GM19463 (cell line): ENCODE results near the gene AVL9.
A peak's percentile ranks its signal among the peaks of the same experiment; 100 is the strongest.
"Not testable (repeated sequence)": the region's sequence is repeated elsewhere in the genome, so short reads cannot be mapped to it uniquely, and the experiment has no call there.

Experiments used
- ATAC-seq: cut with Tn5 transposase; IDR thresholded peaks from one replicate; pipeline ENCODE4 v1.9.1; 2021; ENCODE audit warnings: mild to moderate bottlenecking, moderate library complexity; ENCODE audit not compliant: unreplicated experiment

AVL9 gene

DNA sequence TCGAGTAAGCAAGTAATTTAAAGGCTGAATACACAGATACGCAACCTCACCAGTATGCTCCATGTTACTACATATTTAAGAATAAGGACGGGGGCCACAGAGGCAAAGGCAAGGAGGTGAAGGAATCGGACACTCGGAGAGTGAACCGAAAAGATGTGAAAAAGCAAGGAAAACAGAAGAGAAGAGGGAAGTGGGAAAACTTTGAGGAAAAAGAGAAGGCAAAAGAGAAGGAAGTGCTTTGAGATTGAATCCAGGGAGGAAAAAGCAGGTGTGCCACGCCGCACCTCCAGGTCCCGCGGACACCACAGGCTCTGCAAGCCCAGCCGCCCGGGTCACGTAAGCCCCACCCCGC lies 367 bp upstream of the AVL9 start:
- no peak for ATAC-seq

DNA sequence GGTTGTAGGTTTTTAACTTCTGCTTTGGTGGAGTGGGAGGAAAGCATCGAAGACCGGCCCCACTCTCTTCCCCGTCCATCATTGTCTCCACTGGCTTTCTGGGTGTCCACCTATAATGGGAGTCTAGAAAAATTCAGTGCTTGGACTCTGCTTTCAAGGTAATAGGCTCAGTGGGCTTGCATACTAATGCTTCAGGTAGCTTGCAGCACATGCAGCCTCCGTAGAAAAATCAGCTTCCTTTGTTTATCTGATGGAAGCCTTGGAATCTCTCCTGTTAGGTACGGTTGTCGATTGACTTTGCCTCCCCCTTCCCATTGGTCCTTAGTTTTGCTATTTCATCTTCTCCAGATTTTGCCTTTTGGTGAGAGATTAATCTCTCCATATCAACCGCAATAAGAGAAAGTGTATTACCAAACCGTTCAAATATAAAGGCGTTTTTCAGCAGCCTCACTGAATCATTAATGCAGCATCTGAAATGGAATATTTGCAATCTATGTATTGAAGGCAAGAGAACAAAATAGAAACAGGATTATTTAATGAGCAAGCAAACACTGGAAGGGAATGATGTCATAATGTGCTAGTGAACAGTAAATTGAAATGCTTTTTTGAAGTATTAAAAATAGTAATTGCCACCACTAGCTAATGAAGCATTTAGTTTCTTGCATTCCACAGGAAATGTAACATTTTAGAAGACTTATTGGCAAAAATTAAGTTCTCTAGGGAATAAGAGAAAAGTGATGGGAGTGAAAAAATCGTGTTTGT lies 944 bp downstream of the AVL9 start:
- no peak for ATAC-seq

DNA sequence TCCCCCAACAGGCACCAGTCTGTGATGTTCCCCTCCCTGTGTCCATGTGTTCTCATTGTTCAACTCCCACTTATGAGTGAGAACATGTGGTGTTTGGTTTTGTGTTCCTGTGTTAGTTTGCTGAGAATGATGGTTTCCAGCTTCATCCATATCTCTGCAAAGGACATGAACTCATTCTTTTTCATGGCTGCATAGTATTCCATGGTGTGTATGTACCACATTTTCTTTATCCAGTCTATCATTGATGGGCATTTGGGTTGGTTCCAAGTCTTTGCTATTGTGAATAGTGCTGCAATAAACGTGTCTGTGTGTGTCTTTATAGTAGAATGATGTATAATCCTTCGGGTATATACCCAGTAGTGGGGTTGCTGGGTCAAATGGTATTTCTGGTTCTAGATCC lies 4.5 kb downstream of the AVL9 start:
- not testable (repeated sequence) for ATAC-seq

DNA sequence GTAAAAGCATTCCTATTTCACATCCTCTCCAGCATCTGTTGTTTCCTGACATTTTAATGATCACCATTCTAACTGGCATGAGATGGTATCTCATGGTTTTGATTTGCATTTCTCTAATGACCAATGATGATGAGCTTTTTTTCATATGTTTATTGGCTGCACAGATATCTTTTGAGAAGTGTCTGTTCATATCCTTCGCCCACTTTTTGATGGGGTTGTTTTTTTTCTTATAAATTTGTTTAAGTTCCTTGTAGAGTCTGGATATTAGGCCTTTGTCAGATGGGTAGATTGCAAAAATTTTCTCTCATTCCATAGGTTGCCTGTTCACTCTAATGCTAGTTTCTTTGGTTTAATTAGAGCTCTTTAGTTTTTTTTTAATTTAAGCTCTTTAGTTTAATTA lies 4.9 kb downstream of the AVL9 start:
- not testable (repeated sequence) for ATAC-seq

DNA sequence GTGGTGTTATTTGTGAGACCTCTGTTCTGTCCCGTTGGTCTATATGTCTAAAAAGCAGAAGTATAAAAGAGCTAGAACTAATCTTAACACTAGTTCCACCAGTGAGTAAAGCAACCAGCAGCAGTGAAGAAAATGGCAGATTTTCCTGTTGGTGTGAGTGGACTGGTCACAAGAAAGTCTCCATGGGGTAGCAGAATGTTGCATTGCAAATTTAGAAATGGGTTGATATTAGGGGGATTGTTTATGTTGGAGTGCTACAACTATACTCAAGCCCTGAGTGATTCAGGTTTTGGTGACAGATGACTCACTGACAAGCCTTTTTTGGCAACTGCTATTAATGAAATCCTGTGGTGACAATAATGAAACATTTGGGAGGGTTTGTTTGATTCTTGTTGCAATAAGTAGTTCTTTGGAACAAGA lies 5.6 kb downstream of the AVL9 start:
- ATAC-seq = peak; percentile 68

DNA sequence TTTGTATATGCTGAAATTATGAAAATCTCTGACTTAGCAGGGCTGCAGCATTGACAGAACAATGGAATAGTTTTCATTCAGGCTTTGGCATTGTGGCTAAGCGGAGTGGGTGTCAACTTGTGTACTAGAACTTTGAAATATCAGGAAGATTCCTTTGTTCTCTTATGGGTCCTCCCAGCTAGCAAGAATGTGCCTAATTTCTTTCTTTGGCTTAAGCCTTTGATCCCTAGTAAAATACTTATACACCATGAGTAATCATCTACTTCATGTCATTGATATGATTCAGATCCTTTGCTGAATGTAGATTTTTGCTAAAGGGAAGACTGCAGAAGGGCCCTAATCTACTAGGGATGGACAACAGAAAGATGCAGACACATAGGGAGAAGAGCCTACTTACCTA lies 6.2 kb downstream of the AVL9 start:
- no peak for ATAC-seq

DNA sequence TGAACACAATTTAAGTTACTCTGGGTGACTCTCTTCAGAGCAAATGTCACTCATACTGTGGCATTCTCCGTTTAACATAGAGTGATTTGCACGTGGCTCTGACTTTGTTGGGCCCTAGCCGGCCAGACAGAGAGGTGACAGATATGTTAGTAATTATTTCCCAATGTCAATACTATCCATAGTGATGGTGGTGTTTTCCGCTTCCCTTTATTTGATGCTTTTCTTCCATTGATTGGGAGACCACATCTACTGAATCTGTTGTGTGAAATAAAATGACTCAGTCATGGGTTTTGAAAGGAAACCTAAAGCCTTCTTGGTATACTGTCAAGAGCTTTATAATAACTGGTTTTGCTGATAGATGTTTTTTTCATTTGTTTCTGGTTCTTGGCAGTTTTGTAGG lies 7.4 kb downstream of the AVL9 start:
- no peak for ATAC-seq

DNA sequence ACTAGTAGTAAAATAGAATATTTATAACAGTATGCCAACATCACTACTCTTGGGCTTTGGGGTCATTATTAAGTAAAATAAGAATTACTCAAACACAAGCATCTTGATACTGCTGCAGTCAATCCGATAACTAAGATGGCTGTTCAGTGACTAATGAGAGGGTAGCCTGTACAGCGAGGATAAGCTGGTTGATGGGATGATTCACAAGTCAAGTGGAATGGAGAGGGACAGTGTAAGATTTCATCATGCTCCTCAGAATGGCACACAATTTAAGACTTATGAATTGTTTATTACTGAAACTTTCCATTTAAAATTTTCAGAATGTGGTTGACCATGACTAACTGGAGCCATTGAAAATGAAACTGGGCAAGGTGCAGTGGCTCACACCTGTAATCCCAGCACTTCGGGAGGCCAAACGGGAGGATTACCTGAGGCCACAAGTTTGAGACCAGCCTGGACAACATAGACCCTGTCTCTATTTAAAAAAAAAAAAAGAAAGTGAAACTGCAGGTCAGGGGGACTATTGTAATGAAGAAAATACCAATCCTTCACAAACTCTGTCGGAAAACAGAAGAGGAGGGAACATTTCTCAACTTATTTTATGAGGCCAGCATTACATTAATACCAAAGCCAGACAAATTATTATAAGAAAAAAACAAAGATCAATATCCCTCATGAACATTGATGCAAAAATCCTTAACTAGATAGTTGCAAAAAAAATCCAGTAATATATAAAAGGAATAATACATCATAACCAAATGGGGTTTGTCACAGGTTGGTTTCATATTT lies 11.2 kb downstream of the AVL9 start:
- ATAC-seq = peak; percentile 76

DNA sequence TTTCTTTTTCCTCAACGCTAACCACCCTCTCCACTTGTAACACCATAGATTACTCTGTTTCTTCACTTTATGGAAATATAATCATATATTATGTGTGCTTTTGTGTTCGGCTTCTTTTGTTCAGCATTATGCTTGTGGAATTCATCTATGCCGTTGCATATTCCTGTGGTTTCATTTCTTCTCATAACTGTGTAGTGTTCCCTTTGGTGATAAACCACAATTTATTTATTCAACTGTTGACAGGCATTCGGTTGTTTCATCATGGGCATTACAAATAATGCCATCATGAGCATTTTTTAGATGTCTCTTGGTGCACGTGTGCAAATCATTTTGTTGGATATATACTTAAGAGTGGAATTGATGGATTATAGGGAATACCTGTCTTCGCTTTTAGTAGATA lies 12.1 kb downstream of the AVL9 start:
- ATAC-seq = no peak

DNA sequence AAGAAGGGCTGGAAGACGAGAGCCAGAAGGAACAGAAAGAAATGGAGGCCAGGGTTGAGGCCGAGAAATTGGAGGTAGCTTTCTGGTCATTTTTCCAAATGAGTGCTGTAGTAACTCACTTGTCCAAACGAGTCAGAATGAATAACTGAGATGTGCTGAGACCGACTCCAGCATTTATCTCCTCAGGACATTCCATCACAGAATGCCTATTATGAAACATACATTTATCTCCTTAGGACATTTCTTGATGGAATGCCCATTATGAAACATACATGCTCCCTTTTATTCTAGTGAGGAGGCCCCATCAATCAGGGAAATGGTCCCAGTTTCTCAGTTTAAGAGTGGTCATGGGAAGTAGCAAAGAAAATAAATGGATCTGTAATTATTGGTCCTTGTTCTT lies 16.5 kb downstream of the AVL9 start:
- ATAC-seq = no peak

DNA sequence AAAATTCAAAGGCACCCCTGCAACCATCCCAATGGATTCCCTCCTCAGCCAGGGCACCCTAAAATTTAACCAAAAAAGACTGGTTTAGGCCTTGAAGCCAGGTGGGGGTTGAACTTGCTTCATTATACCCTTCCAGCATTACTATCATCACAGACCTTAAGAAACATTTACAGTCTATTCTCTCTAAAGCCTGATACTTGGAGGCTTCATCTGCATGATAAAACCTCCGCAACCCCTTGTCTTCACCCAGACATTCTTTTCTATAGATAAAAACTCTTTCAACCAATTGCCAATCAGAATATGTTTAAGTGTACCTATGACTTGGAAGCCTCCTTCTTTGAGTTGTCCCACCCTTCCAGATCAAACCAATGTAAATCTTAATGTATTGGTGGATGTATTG lies 17.9 kb downstream of the AVL9 start:
- no peak for ATAC-seq

DNA sequence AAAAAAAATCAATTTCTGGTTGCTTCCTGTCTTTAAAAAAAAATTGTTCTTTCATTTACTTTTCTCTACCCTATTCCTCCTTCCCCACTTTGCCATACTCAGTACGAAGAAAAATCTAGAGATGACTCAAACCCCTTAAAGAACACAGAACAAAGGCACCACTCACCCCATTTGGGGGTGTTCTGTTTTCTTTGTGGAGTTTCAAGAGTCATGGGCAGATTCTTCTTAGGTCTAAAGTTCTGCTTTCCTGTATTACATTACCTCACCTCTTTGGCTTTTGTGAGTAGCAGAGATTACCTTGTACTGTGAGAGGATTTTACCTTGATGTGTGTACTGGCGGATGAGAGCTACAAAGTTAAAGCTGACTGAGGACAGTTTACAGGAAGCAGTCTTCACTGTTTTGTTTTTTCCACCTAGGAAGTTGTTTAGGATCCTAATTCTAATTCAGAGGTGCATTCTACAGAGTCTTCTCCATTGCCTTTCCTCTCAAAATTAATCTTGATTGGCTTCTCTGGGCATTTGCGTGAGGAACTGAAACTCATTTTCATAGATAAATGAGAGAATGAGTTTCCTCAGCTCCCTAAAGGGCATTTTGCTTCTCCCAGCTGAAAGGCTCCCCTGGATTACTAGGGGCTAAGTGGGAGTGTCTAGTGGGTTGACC lies 20.7 kb downstream of the AVL9 start:
- peak; percentile 74 for ATAC-seq

DNA sequence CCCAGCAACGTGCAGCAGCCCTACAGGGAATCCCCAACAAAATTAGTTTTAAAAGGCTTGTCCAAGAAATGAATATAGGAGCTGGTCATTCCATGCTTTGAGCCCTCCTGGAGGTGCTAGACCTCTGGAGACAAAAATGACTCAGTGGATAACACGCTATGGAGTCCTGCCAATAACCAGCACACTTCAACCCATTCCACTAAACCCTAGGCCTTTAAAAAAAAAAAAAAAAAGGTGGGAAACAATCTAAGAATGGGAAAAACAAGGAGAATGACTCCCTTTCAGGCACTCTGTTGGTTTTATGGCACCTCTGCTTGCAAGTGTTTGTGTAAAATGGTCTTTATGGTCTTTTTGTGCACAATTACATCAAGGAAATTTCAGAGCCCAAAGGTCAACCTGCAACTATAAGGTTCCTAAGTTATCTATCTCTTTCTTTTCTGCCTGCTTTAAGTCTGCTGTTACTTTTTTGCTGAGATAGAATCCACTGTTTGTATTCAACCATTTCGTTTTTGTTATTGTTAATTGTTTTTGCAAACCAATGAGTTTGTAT lies 21.3 kb downstream of the AVL9 start:
- ATAC-seq = no peak

DNA sequence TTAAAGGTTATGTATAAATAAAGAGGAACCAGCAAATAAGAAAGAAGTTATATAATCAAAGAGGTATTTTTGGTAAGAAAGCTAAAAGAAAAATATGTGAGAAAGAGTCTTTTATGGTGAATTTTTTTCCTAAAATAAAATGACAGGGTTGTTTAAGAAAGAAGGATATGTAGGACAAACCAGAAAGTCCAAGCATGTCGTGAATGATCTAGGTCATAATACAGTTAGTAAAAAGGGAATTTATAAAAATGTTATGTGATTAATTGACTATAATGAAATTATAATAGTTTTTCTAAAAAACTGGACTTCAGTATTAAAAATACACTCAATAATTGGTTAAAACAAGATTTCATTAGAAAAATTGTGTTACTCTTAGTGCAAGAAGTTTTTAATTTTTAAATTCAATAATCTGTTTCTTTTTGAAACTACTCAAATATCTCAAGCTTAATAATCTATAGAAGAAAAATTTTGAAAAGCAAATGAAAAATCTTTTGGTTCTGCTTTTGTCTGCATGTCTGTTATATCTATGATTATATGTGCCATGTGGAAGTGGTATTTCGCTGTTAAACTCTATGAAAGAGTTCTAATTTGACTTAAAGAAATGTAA lies 23.3 kb downstream of the AVL9 start:
- no peak for ATAC-seq

DNA sequence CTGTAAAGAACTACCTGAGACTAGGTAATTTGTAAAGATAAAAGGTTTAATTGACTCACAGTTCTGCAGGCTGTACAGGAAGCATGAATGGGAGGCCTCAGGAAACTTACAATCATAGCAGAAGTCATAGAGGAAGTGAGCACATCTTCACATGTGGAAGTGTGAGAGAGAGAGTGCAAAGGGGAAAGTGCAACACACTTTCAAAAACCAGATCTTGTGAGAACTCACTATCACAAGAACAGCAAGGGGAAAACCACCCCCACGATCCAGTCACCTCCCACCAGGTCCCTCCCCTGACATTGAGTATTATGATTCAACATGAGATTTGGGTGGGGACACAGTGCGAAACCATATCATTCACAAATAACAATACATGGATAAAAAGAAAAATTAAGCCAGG lies 24.5 kb downstream of the AVL9 start:
- no peak for ATAC-seq

DNA sequence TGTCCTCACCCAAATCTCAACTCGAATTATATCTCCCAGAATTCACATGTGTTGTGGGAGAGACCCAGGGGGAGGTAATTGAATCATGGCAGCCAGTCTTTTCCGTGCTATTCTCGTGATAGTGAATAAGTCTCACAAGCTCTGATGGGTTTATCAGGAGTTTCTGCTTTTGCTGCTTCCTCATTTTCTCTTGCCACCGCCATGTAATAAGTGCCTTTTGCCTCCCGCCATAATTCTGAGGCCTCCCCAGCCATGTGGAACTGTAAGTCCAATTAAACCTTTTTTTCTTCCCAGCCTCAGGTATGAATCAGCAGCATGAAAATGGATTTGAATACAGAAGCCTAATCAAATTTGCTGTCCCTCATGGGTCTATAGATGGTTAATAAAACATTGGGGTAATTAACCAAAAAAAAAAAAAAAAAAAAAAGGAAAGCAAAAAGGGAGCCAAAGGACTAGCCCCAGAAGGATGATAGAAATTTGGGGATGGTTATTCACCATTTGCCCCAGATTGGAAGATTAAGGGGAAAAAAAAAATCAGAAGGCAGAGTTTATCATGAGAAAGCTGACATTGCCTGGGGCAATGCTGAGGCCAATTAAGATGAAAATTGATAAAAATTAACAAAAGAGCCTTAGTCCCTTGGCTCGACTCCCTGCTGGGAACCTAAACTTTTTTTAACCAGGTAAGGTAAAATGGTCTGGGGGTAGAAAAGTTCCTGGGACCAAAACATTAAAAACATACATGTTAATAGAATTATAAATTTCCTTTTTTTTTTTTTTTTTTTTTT lies 27.6 kb downstream of the AVL9 start:
- no peak for ATAC-seq

DNA sequence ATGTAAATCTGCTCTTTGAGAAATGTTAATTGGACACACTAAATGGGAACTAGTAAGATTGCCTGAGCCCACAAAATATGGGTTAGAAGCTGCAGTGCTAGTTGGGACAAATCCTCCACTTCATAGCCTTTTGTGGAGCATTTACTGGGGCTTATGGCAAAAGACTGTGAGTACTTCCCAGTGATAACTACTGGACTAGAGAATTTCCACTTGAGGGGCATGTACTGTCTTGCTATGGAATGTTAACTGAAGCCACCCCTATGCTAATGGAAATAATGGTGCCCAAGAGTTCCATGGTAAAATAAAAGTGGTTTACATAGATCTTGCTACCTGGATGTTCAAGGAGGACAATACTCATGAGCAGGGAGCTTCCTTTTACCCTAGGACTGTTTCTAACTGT lies 29.3 kb downstream of the AVL9 start:
- no peak for ATAC-seq

DNA sequence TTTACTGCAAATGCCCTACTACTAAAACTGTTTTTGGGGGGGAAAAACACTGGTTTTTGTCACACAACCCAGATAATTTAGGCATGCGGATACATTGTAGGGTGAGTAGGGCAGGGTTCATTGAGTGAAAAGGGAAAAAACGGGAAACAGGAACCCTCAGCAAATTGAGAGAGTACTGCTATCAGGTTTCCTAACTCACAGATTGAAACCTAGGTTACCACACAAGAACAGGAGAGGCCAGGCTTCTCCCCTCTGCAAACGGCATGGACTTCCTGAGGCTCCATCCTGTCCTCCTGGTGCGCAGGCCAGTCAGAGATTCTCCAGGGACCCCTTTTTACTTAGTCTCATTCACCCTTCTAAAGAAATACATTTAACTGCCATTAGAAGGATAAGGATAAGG lies 30.6 kb downstream of the AVL9 start:
- no peak for ATAC-seq

DNA sequence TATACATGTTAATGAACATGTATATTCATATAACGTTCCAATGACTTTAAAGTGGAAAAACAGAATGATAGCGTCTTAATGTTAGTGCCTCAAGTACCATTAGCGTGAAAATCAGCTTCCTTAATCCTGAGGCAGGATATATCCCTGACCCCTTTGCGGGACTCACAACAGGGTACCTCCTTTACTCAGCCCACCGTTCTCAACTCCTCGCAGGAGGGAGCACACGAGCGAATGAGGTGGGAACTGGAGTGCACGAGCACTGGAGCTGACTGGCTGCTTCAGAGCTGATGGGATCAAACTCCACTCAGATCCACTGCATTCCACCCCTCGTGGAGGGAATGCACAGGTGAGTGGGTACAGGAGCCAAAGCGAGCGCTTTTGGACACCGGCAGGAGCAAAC lies 36.1 kb downstream of the AVL9 start:
- no peak for ATAC-seq

DNA sequence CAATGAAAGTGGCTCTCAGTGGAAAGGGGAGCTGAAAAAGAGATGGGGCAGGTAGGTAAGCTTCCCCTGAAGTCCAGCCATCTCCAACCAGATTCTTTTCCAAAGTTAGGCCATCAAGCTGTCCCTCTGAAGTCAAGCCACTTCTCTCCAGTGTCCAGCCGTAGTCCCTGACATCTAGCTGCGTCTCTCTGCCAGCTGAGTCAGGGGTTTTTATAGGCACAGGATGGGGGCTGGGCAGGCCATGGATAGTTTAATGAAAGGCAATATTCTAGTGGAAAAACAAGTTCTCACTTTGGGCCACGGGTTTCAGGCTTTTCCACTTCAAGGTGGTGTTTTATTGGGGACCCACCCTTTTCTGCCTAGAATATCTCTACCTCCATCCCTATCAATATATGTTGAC lies 36.8 kb downstream of the AVL9 start:
- no peak for ATAC-seq

DNA sequence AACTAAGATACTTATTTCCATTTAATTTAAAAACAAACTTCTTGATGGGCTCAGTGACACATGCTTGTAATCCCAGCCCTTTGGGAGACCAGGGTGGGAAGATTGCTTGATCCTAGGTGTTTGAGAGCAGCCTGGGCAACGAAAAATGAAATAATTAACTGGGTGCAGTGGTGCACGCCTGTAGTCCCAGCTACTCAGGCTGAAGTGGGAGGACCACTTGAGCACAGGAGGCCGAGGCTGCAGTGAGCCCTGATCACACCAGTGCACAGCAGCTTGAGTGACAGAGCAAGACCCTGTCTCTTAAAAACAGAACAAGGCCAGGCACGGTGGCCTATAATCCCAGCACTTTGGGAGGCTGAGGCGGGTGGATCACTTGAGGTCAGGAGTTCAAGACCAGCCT lies 37.4 kb downstream of the AVL9 start:
- no peak for ATAC-seq
